IMR-90 (cell line): Measurements from ENCODE around the gene PPP1CB. TPM values are rescaled to one million over a fixed set of nuclear protein-coding genes. Genes with fewer than 3 reads are reported as not detected.

Source experiments
- ATAC-seq: fragments of 200-7000 bp; cut with Tn5 transposase; 2 replicates; pipeline ENCODE4 v1.9.1; 2020; ENCODE audit warnings: low read depth, mild to moderate bottlenecking, moderate library complexity
- BruUV-seq: library from RNA; stranded (reverse); fragments of 400-500 nt; replicated peaks from 2 replicates; lab custom pipeline; 2021; lab: Mats Ljungman, UMichigan
- CTCF ChIA-PET: fragments of 300-600 bp; formaldehyde crosslinking; extraction: SDS; loops from one replicate; lab custom pipeline; 2021; ENCODE audit warnings: antibody characterized with exemption; lab: Yijun Ruan, JAX
- POLR2A ChIA-PET: fragments of 300-600 bp; sonication (Branson Sonifier 250); formaldehyde crosslinking; loops from one replicate; lab custom pipeline; 2022; ENCODE audit warnings: antibody characterized with exemption; ENCODE audit not compliant: unreplicated experiment; lab: Charles Lee
- DNase-seq: peaks from one replicate; pipeline ENCODE4 v3.0.0; 2013
- H2AFZ ChIP-seq: replicated peaks from 2 replicates; pipeline ENCODE3; 2013; ENCODE audit warnings: low read length, mild to moderate bottlenecking; ENCODE audit not compliant: poor library complexity
- H2AK5ac ChIP-seq: 2 replicates; pipeline ENCODE4 v1.6.1; 2013; ENCODE audit warnings: low read depth, low read length, inconsistent platforms
- H2AK9ac ChIP-seq: replicated peaks from 2 replicates; pipeline ENCODE3; 2013; ENCODE audit warnings: mild to moderate bottlenecking, low read depth, low read length, moderate library complexity; ENCODE audit not compliant: poor library complexity
- H2BK120ac ChIP-seq: 2 replicates; pipeline ENCODE4 v1.6.1; 2013; ENCODE audit warnings: low read depth, low read length, inconsistent platforms
- H2BK15ac ChIP-seq: 3 replicates; pipeline ENCODE4 v1.6.1; 2013; ENCODE audit warnings: low read depth, low read length, inconsistent platforms
- H2BK20ac ChIP-seq: 2 replicates; pipeline ENCODE4 v1.6.1; 2013; ENCODE audit warnings: low read depth, mild to moderate bottlenecking, inconsistent platforms, low read length, moderate library complexity
- H2BK5ac ChIP-seq: 2 replicates; pipeline ENCODE4 v1.6.1; 2013; ENCODE audit warnings: mild to moderate bottlenecking, low read depth, low read length, inconsistent platforms; ENCODE audit not compliant: poor library complexity, severe bottlenecking
- H3K14ac ChIP-seq: replicated peaks from 2 replicates; pipeline ENCODE4 v1.6.1; 2013; ENCODE audit warnings: low read depth, low read length, inconsistent platforms
- H3K18ac ChIP-seq: 2 replicates; pipeline ENCODE4 v1.6.1; 2013; ENCODE audit warnings: low read depth, low read length, control low read depth
- H3K23ac ChIP-seq: 2 replicates; pipeline ENCODE4 v1.6.1; 2013; ENCODE audit warnings: low read depth, low read length, inconsistent platforms
- H3K27ac ChIP-seq: 2 replicates; pipeline ENCODE4 v1.5.1; 2013; ENCODE audit warnings: mild to moderate bottlenecking, control low read depth, low read length; ENCODE audit not compliant: insufficient read depth
- H3K27me3 ChIP-seq: 2 replicates; pipeline ENCODE4 v1.6.1; 2013; ENCODE audit warnings: low read length; ENCODE audit not compliant: control insufficient read depth, insufficient read depth
- H3K36me3 ChIP-seq: 2 replicates; pipeline ENCODE4 v1.6.1; 2013; ENCODE audit warnings: low read length, mixed read lengths; ENCODE audit not compliant: control insufficient read depth, insufficient read depth
- H3K4ac ChIP-seq: 2 replicates; pipeline ENCODE4 v1.6.1; 2013; ENCODE audit warnings: low read depth, low read length, inconsistent platforms
- H3K4me1 ChIP-seq: 2 replicates; pipeline ENCODE4 v1.6.1; 2013; ENCODE audit warnings: low read length, mixed read lengths; ENCODE audit not compliant: control insufficient read depth, insufficient read depth
- H3K4me2 ChIP-seq: 2 replicates; pipeline ENCODE4 v1.6.1; 2013; ENCODE audit warnings: low read depth, mild to moderate bottlenecking, control low read depth, low read length, moderate library complexity
- H3K4me3 ChIP-seq: 2 replicates; pipeline ENCODE4 v1.5.1; 2013; ENCODE audit warnings: low read depth, mild to moderate bottlenecking, control low read depth, low read length, moderate library complexity; ENCODE audit not compliant: insufficient read depth
- H3K56ac ChIP-seq: 2 replicates; pipeline ENCODE4 v1.6.1; 2013; ENCODE audit warnings: low read length, inconsistent platforms; ENCODE audit not compliant: insufficient read depth; ENCODE audit errors: extremely low read depth
- H3K79me1 ChIP-seq, 2 experiments: 2 replicates each; pipeline ENCODE4 v1.6.1; 2013; ENCODE audit warnings: low read length in 2 of 2, inconsistent platforms in 1 of 2, low read depth in 1 of 2
- H3K9ac ChIP-seq: 2 replicates; pipeline ENCODE4 v1.6.1; 2013; ENCODE audit warnings: low read depth, low read length, control low read depth
- H3K9me1 ChIP-seq: 2 replicates; pipeline ENCODE4 v1.6.1; 2013; ENCODE audit warnings: low read length, inconsistent platforms; ENCODE audit not compliant: insufficient read depth
- H3K9me3 ChIP-seq: 2 replicates; pipeline ENCODE4 v1.6.1; 2013; ENCODE audit warnings: low read length; ENCODE audit not compliant: control insufficient read depth, insufficient read depth
- H4K20me1 ChIP-seq: 2 replicates; pipeline ENCODE4 v1.6.1; 2013; ENCODE audit warnings: low read length, inconsistent platforms; ENCODE audit not compliant: insufficient read depth
- H4K5ac ChIP-seq: 2 replicates; pipeline ENCODE4 v1.6.1; 2013; ENCODE audit warnings: mild to moderate bottlenecking, low read depth, low read length, control low read depth
- H4K8ac ChIP-seq, 2 experiments: 2 replicates each; pipeline ENCODE4 v1.6.1; 2013; ENCODE audit warnings: low read depth in 2 of 2, low read length in 2 of 2, control low read depth in 1 of 2, inconsistent platforms in 1 of 2
- H4K91ac ChIP-seq: 2 replicates; pipeline ENCODE4 v1.6.1; 2013; ENCODE audit warnings: low read depth, low read length, inconsistent platforms; ENCODE audit not compliant: insufficient read depth
- BHLHE40 ChIP-seq: fragments of 150-350 bp; IDR thresholded peaks from 2 replicates; pipeline ENCODE4 v1.6.1; 2016; ENCODE audit warnings: mild to moderate bottlenecking, low read depth, low read length
- MAZ ChIP-seq: IDR thresholded peaks from 2 replicates; pipeline ENCODE4 v1.6.1; 2012; ENCODE audit warnings: low read depth, mild to moderate bottlenecking, low read length, improper control_type of control experiment, moderate library complexity, borderline replicate concordance
- RCOR1 ChIP-seq: IDR thresholded peaks from 2 replicates; pipeline ENCODE4 v1.6.1; 2012; ENCODE audit warnings: mild to moderate bottlenecking, low read length, improper control_type of control experiment; ENCODE audit not compliant: insufficient replicate concordance
- WGBS, 2 experiments: methylation state at CpG; one replicate each; pipeline versions ENCODE4 v1.1.5 to v1.1.7; 2013; ENCODE audit warnings: missing lambda C conversion rate in 2 of 2; ENCODE audit not compliant: insufficient read length in 1 of 2; ENCODE audit errors: extremely low coverage in 2 of 2; 5-methylcytosine and 5-hydroxymethylcytosine counted together
- dilution Hi-C: fragments of 300-500 bp; cut with HindIII; formaldehyde crosslinking; loops from one replicate; pipeline ENCODE4 v1.14.3; 2018; ENCODE audit warnings: low sequenced_read_pairs; ENCODE audit not compliant: unreplicated experiment
- in situ Hi-C: fragments of 300-500 bp; cut with MboI; formaldehyde crosslinking; loops from 3 replicates; pipeline ENCODE4 v1.14.3; 2019; ENCODE audit warnings: low sequenced_read_pairs, inconsistent platforms, mixed read lengths
- intact Hi-C: fragments of 100-400 bp; cut with micrococcal nuclease; formaldehyde crosslinking; loops from 2 replicates; pipeline ENCODE4 v1.10.0; 2022
- polyA plus RNA-seq, 3 experiments: library from polyadenylated mRNA; depleted of rRNA; stranded (reverse); fragments of >200 nt; gene quantifications; 2 replicates each; pipeline ENCODE4 v1.2.3, GENCODE V29; 2012; ENCODE audit warnings: low replicate concordance in 1 of 3
- total RNA-seq: library from RNA; depleted of rRNA; stranded (reverse); fragments of >200 nt; gene quantifications from 2 replicates; pipeline ENCODE4 v1.2.3, GENCODE V29; 2012

The PPP1CB gene
- total and polyA plus RNA-seq, 2 of the 4 experiments (the other 2 are of a cell fraction): 37.7 to 111 TPM

GRCh38 chr2:28764909-28765711 is 13.5 kb downstream of the PPP1CB start:
- DNase-seq: peak; percentile 9
- H4K8ac ChIP-seq: no peak overlapping the region
- intact Hi-C loops: no loop called here
- no peak overlapping the region for H2AFZ ChIP-seq
- in situ Hi-C loops: no loop called here
- no peak overlapping the region for H4K91ac ChIP-seq
- peak; percentile 24 for ATAC-seq
- H2BK15ac ChIP-seq: no peak overlapping the region
- H3K27ac ChIP-seq: no peak overlapping the region
- no peak overlapping the region for H2BK5ac ChIP-seq
- no peak overlapping the region for H3K4ac ChIP-seq
- no peak overlapping the region for H3K4me3 ChIP-seq
- H3K18ac ChIP-seq: no peak overlapping the region
- TF ChIP-seq BHLHE40 (no peak), MAZ (no peak), RCOR1 (no peak)
- H3K9ac ChIP-seq: no peak overlapping the region
- H3K23ac ChIP-seq: no peak overlapping the region
- H3K9me1 ChIP-seq: peaks cover 12% of the 10 kb centered on the region
- no peak overlapping the region for H2AK5ac ChIP-seq
- no peak overlapping the region for H3K14ac ChIP-seq
- H3K4me2 ChIP-seq: no peak overlapping the region
- H3K27me3 ChIP-seq: no peaks in the 10 kb centered on the region
- no peak overlapping the region for H4K5ac ChIP-seq
- peaks cover 5% of the 10 kb centered on the region for H3K4me1 ChIP-seq
- peaks cover 2% of the 10 kb centered on the region for H3K36me3 ChIP-seq
- BruUV-seq: no TSS peak
- no peaks in the 10 kb centered on the region for H3K9me3 ChIP-seq
- dilution Hi-C loops: no loop called here
- peaks cover 5 to 69% of the 10 kb centered on the region in 2 experiments; a peak in 3 of 4 replicates for H3K79me1 ChIP-seq
- ChIA-PET POLR2A (no interaction called here), CTCF (no interaction called here)
- peaks cover 98% of the 10 kb centered on the region for H4K20me1 ChIP-seq
- no peak overlapping the region for H2BK120ac ChIP-seq
- no peak overlapping the region for H2AK9ac ChIP-seq
- H2BK20ac ChIP-seq: no peak overlapping the region
- WGBS, 2 experiments: 83% methylated on average over 2 of the region's 8 CpGs; no CpG with 5 or more reads in 1 of the 2 experiments
- no peak overlapping the region for H3K56ac ChIP-seq
